Stimulated activated naive B cell treated with anti-CD40 and anti-IgM and Interleukin-4, amounts not matched to agents 10 μg/mL and 1 μg/mL and 100 μg/mL, for 72 hours (primary cell): ENCODE data around the gene GRM4.

ENCODE experiments used
- ATAC-seq, 2 donors: fragments of 150-1000 bp; cut with Tn5 transposase; replicated peaks; 2 replicates each; pipeline ENCODE4 v1.10.0; 2021; ENCODE audit warnings: moderate library complexity in 1 of 2
- DNase-seq: peaks from one replicate; pipeline ENCODE4 v3.0.0; 2021
- H3K27ac Mint-ChIP-seq: one replicate; pipeline ENCODE4 v1.8.0; 2022; ENCODE audit warnings: mild to moderate bottlenecking, mixed read lengths
- H3K27me3 Mint-ChIP-seq, 2 donors: one replicate each; pipeline ENCODE4 v1.8.0; 2022; ENCODE audit warnings: mixed read lengths in 2 of 2
- H3K36me3 Mint-ChIP-seq, 2 donors: one replicate each; pipeline ENCODE4 v1.8.0; 2022; ENCODE audit warnings: mixed read lengths in 2 of 2, mild to moderate bottlenecking in 1 of 2
- H3K4me1 Mint-ChIP-seq, 2 donors: one replicate each; pipeline ENCODE4 v1.8.0; 2022; ENCODE audit warnings: mixed read lengths in 2 of 2, mild to moderate bottlenecking in 1 of 2
- H3K4me3 Mint-ChIP-seq, 2 donors: one replicate each; pipeline ENCODE4 v1.8.0; 2022; ENCODE audit warnings: mild to moderate bottlenecking in 2 of 2, mixed read lengths in 2 of 2, moderate library complexity in 1 of 2
- H3K9me3 Mint-ChIP-seq, 2 donors: one replicate each; pipeline ENCODE4 v1.8.0; 2022; ENCODE audit warnings: mixed read lengths in 2 of 2, mild to moderate bottlenecking in 1 of 2

GRM4 gene

GRCh38 chr6:34055223-34055933, 90.5 kb downstream of the GRM4 start:
- peak; percentile 88 to 92 for ATAC-seq
- H3K9me3 Mint-ChIP-seq, result no peaks in the 10 kb centered on the region
- no peaks in the 10 kb centered on the region for H3K36me3 Mint-ChIP-seq

GRCh38 chr6:34053721-34054120, 92.2 kb downstream of the GRM4 start:
- no peak for ATAC-seq
- Mint-ChIP-seq H3K27me3 (peaks cover 33 to 39% of the 10 kb centered on the region in 2 donors), H3K27ac (no peak overlapping the region), H3K36me3 (peaks cover 0 to 3% of the 10 kb centered on the region in 2 donors), H3K9me3 (peaks cover under 1 to 1% of the 10 kb centered on the region in 2 donors), H3K4me1 (peaks cover 0 to 2% of the 10 kb centered on the region in 2 donors), H3K4me3 (no peak overlapping the region)
- DNase-seq, result no peak

More at GRCh38 chr6:34055223-34055933, 90.5 kb downstream of the GRM4 start:
- Mint-ChIP-seq H3K4me3 (no peak overlapping the region), H3K4me1 (peaks cover 0 to 2% of the 10 kb centered on the region in 2 donors), H3K27ac (no peak overlapping the region), H3K27me3 (peaks cover 18 to 28% of the 10 kb centered on the region in 2 donors)
- DNase-seq, result peak; percentile 33

- DNase-seq (no peak), ATAC-seq (no peak)
- Mint-ChIP-seq H3K9me3 (peaks cover 2 to 3% of the 10 kb centered on the region in 2 donors), H3K27ac (no peak overlapping the region), H3K4me1 (peaks cover 0 to 6% of the 10 kb centered on the region in 2 donors), H3K4me3 (no peak overlapping the region), H3K27me3 (peaks cover 35 to 38% of the 10 kb centered on the region in 2 donors), H3K36me3 (peaks cover 0 to 3% of the 10 kb centered on the region in 2 donors)
These were observed 92.8 kb downstream of the GRM4 start for GRCh38 chr6:34052918-34053608.

- ATAC-seq (no peak), DNase-seq (no peak)
- peaks cover 0 to 6% of the 10 kb centered on the region in 2 donors for H3K4me1 Mint-ChIP-seq
- no peak overlapping the region for H3K27ac Mint-ChIP-seq
- H3K4me3 Mint-ChIP-seq, result no peak overlapping the region
- H3K36me3 Mint-ChIP-seq, result peaks cover 0 to 3% of the 10 kb centered on the region in 2 donors
- H3K9me3 Mint-ChIP-seq, result peaks cover 2 to 3% of the 10 kb centered on the region in 2 donors
- peaks cover 32 to 35% of the 10 kb centered on the region in 2 donors for H3K27me3 Mint-ChIP-seq
These were observed 93.6 kb downstream of the GRM4 start for GRCh38 chr6:34052071-34052825.

GRCh38 chr6:34051331-34051919, 94.5 kb downstream of the GRM4 start:
- H3K27me3 Mint-ChIP-seq, result peaks cover 32 to 35% of the 10 kb centered on the region in 2 donors
- H3K27ac Mint-ChIP-seq, result no peak overlapping the region
- H3K4me1 Mint-ChIP-seq, result peaks cover 0 to 6% of the 10 kb centered on the region in 2 donors
- H3K4me3 Mint-ChIP-seq, result no peak overlapping the region
- ATAC-seq (no peak), DNase-seq (no peak)
- H3K9me3 Mint-ChIP-seq, result peaks cover 2 to 3% of the 10 kb centered on the region in 2 donors
- H3K36me3 Mint-ChIP-seq, result peaks cover 0 to 3% of the 10 kb centered on the region in 2 donors

- H3K36me3 Mint-ChIP-seq, result peaks cover 0 to 3% of the 10 kb centered on the region in 2 donors
- no peak overlapping the region for H3K27ac Mint-ChIP-seq
- H3K27me3 Mint-ChIP-seq, result peaks cover 31 to 38% of the 10 kb centered on the region in 2 donors
These were observed 95.2 kb downstream of the GRM4 start for GRCh38 chr6:34050691-34051090.

GRCh38 chr6:34049395-34050342, 96.2 kb downstream of the GRM4 start:
- peaks cover 5 to 8% of the 10 kb centered on the region in 2 donors for H3K4me1 Mint-ChIP-seq
- peaks cover 0 to 3% of the 10 kb centered on the region in 2 donors for H3K36me3 Mint-ChIP-seq
- no peak for DNase-seq
- peaks cover 2 to 3% of the 10 kb centered on the region in 2 donors for H3K9me3 Mint-ChIP-seq
- no peak for ATAC-seq
- peaks cover 21 to 33% of the 10 kb centered on the region in 2 donors for H3K27me3 Mint-ChIP-seq
- H3K27ac Mint-ChIP-seq, result no peak overlapping the region
- H3K4me3 Mint-ChIP-seq, result no peak overlapping the region

More at GRCh38 chr6:34050691-34051090, 95.2 kb downstream of the GRM4 start:
- ATAC-seq (no peak), DNase-seq (no peak)
- no peak overlapping the region for H3K4me3 Mint-ChIP-seq
- peaks cover 0 to 6% of the 10 kb centered on the region in 2 donors for H3K4me1 Mint-ChIP-seq
- peaks cover 2 to 3% of the 10 kb centered on the region in 2 donors for H3K9me3 Mint-ChIP-seq

- H3K4me3 Mint-ChIP-seq, result no peak overlapping the region
- H3K9me3 Mint-ChIP-seq, result peaks cover 2 to 3% of the 10 kb centered on the region in 2 donors
- DNase-seq, result no peak
- ATAC-seq, result no peak
- H3K4me1 Mint-ChIP-seq, result peaks cover 13 to 15% of the 10 kb centered on the region in 2 donors
- H3K36me3 Mint-ChIP-seq, result peaks cover 0 to 3% of the 10 kb centered on the region in 2 donors
- H3K27me3 Mint-ChIP-seq, result peaks cover 26 to 33% of the 10 kb centered on the region in 2 donors
- no peak overlapping the region for H3K27ac Mint-ChIP-seq
These were observed 97.7 kb downstream of the GRM4 start for GRCh38 chr6:34047913-34048867.

- Mint-ChIP-seq H3K36me3 (peaks cover 0 to 3% of the 10 kb centered on the region in 2 donors), H3K4me3 (no peak overlapping the region), H3K27me3 (peaks cover 26% of the 10 kb centered on the region in 2 donors), H3K27ac (no peak overlapping the region), H3K9me3 (peaks cover 2 to 3% of the 10 kb centered on the region in 2 donors), H3K4me1 (peaks cover 13 to 17% of the 10 kb centered on the region in 2 donors)
- ATAC-seq (no peak), DNase-seq (no peak)
These were observed 99.3 kb downstream of the GRM4 start for GRCh38 chr6:34046617-34047016.

- H3K27ac Mint-ChIP-seq, result no peak overlapping the region
- H3K4me1 Mint-ChIP-seq, result peaks cover 13 to 17% of the 10 kb centered on the region in 2 donors
- H3K4me3 Mint-ChIP-seq, result no peak overlapping the region
- DNase-seq, result no peak
- ATAC-seq, result no peak
- peaks cover 25 to 26% of the 10 kb centered on the region in 2 donors for H3K27me3 Mint-ChIP-seq
- peaks cover 0 to 3% of the 10 kb centered on the region in 2 donors for H3K36me3 Mint-ChIP-seq
- H3K9me3 Mint-ChIP-seq, result peaks cover 2 to 3% of the 10 kb centered on the region in 2 donors
These were observed 100.1 kb downstream of the GRM4 start for GRCh38 chr6:34045771-34046170.

GRCh38 chr6:34044945-34045595, 100.8 kb downstream of the GRM4 start:
- no peak overlapping the region for H3K27ac Mint-ChIP-seq
- H3K27me3 Mint-ChIP-seq, result peaks cover 18 to 25% of the 10 kb centered on the region in 2 donors
- DNase-seq (no peak), ATAC-seq (peak; percentile 34 to 70)
- peaks cover 0 to 2% of the 10 kb centered on the region in 2 donors for H3K36me3 Mint-ChIP-seq
- H3K4me1 Mint-ChIP-seq, result peaks cover 13 to 17% of the 10 kb centered on the region in 2 donors
- peaks cover 2 to 3% of the 10 kb centered on the region in 2 donors for H3K9me3 Mint-ChIP-seq
- H3K4me3 Mint-ChIP-seq, result no peak overlapping the region

GRCh38 chr6:34043359-34043758, 102.5 kb downstream of the GRM4 start:
- ATAC-seq (no peak), DNase-seq (no peak)
- H3K4me1 Mint-ChIP-seq, result peaks cover 13% of the 10 kb centered on the region in 2 donors
- H3K36me3 Mint-ChIP-seq, result no peaks in the 10 kb centered on the region
- H3K27me3 Mint-ChIP-seq, result peaks cover 9 to 12% of the 10 kb centered on the region in 2 donors
- no peaks in the 10 kb centered on the region for H3K9me3 Mint-ChIP-seq
- H3K27ac Mint-ChIP-seq, result no peak overlapping the region
- no peak overlapping the region for H3K4me3 Mint-ChIP-seq
